Skeletal muscle satellite cell (primary cell): ENCODE data around the gene SLC66A2. TPM values are rescaled to one million over a fixed set of nuclear protein-coding genes. Genes with fewer than 3 reads are reported as not detected.
"Not testable (repeated sequence)": the region's sequence is repeated elsewhere in the genome, so short reads cannot be mapped to it uniquely, and the experiment has no call there.

Experiments used
- H3K27me3 ChIP-seq: 2 replicates; pipeline ENCODE4 v1.7.0; 2013; ENCODE audit warnings: low read length; ENCODE audit not compliant: control insufficient read depth, insufficient read depth
- H3K36me3 ChIP-seq: 2 replicates; pipeline ENCODE4 v1.7.0; 2013; ENCODE audit warnings: mild to moderate bottlenecking, control low read depth, low read length; ENCODE audit not compliant: insufficient read depth
- H3K4me1 ChIP-seq: 2 replicates; pipeline ENCODE4 v1.7.0; 2013; ENCODE audit warnings: low read length; ENCODE audit not compliant: control insufficient read depth, insufficient read depth
- H3K4me2 ChIP-seq: 2 replicates; pipeline ENCODE4 v1.7.0; 2013; ENCODE audit warnings: mild to moderate bottlenecking, low read length
- H3K4me3 ChIP-seq: 2 replicates; pipeline ENCODE4 v1.7.0; 2013; ENCODE audit warnings: low read length
- H3K9ac ChIP-seq: 2 replicates; pipeline ENCODE4 v1.7.0; 2013; ENCODE audit warnings: mild to moderate bottlenecking, low read depth, low read length, moderate library complexity
- H3K9me3 ChIP-seq: replicated peaks from 2 replicates; pipeline ENCODE4 v1.7.0; 2013; ENCODE audit warnings: mild to moderate bottlenecking, control low read depth, low read length
- total RNA-seq: library from RNA; depleted of rRNA; stranded (reverse); fragments of >200 nt; gene quantifications from 2 replicates; pipeline ENCODE4 v1.2.3, GENCODE V29; 2012; rRNA removed

SLC66A2 gene
- 30.4 and 32.7 TPM in 2 replicates for total RNA-seq

- Histone ChIP-seq H3K4me1 (peaks cover 8% of the 10 kb centered on the region), H3K4me2 (peak within 1 kb of the TSS; percentile 99), H3K4me3 (peak within 1 kb of the TSS; percentile 93), H3K27me3 (no peaks in the 10 kb centered on the region), H3K36me3 (peaks cover 8% of the 10 kb centered on the region), H3K9me3 (no peaks in the 10 kb centered on the region), H3K9ac (peak within 1 kb of the TSS; percentile 86)
Measured at GRCh38 chr18:79951545-79952455, at the start of gene SLC66A2. SLC66A2 (minus strand) TSS chr18:79951653; CDS start chr18:79950926, 727 bp downstream.

GRCh38 chr18:80000877-80001276 is 49.4 kb upstream of the SLC66A2 start:
- no peak overlapping the region for H3K9ac ChIP-seq
- H3K27me3 ChIP-seq: no peaks in the 10 kb centered on the region
- H3K9me3 ChIP-seq: no peaks in the 10 kb centered on the region
- H3K36me3 ChIP-seq: no peaks in the 10 kb centered on the region
- H3K4me2 ChIP-seq: no peak overlapping the region
- no peak overlapping the region for H3K4me3 ChIP-seq
- no peaks in the 10 kb centered on the region for H3K4me1 ChIP-seq

DNA sequence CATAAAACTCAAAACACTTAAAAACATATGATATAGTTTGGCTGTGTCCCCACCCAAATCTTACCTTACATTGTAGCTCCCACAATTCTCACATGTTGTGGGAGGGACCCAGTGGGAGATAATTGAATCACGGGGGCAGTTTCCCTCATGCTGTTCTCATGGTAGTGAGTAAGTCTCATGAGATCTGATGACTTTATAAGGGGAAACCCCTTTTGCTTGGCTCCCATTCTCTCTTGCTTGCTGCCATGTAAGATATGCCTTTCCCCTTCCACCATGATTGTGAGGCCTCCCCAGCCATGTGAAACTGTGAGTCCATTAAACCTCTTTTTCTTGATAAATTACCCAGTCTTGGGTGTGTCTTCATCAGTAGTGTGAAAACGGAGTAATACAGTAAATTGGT is 48.2 kb upstream of the SLC66A2 start:
- not testable (repeated sequence) for H3K9ac ChIP-seq, H3K4me2 ChIP-seq, H3K4me1 ChIP-seq, H3K27me3 ChIP-seq, H3K36me3 ChIP-seq, H3K9me3 ChIP-seq, H3K4me3 ChIP-seq

GRCh38 chr18:79991494-79991893 is 40.0 kb upstream of the SLC66A2 start:
- Histone ChIP-seq H3K9me3 (no peaks in the 10 kb centered on the region), H3K4me2 (no peak overlapping the region), H3K9ac (no peak overlapping the region), H3K36me3 (no peaks in the 10 kb centered on the region), H3K4me1 (peaks cover 9% of the 10 kb centered on the region), H3K27me3 (no peaks in the 10 kb centered on the region), H3K4me3 (no peak overlapping the region)

DNA sequence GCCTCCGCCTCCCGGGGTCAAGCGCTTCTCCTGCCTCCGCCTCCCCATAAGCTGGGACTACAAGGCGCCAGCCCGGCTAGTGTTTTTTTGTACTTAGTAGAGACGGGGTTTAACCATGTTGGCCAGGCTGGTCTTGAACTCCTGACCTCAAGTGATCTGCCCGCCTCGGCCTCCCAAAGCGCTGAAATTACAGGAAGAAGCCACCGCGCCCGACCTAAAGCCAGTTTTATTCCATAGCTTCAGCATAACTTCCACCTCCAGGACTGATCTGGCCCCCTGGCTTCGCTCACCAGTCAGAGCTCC is 37.7 kb upstream of the SLC66A2 start:
- Histone ChIP-seq H3K4me1 (peaks cover 11% of the 10 kb centered on the region), H3K9ac (peak overlapping the region; percentile 97), H3K9me3 (no peaks in the 10 kb centered on the region), H3K4me3 (peak overlapping the region; percentile 79), H3K36me3 (peaks cover 11% of the 10 kb centered on the region), H3K4me2 (peak overlapping the region; percentile 91), H3K27me3 (no peaks in the 10 kb centered on the region)

DNA sequence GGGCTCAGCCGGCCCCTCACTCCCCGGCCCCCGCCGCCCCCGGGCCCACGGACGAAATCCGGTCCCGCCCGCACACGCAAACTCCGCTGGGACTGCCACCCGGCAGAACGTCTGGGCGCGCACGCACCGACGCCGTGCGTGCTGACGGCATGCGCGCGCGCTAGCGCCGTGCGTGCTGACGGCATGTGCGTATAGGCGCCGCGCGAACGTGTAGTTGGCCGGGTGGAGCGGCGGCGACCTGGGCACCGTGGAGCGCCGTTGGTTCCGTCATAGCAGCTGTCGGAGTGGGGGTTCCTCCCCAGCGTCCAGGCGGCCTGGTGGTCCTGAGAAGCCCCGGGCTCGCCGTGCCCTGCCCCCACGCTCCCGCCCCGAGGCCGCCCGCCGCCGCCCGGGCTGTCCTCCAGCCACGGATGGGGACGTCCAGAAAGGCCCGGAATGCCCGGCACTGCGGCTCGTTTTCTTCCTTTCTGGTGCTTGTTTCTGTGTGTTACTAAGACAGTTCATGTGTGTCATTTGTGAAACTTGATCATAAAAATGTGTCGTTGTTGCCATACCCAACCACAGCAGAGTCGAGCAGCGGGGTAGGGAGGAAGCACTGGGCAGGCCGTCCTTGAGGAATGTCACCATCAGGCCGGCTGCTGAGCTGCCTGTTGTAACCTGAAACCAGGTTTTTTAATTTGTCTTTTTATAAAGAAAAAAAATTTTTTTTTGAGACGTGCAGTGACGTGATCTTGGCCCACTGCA is 37.2 kb upstream of the SLC66A2 start, which contains the start of gene TXNL4A:
TSS of gene TXNL4A (minus strand) at position 113 of the 744 bp plus-strand sequence. CDS start 171 bp downstream, outside the sequence.
- H3K4me2 ChIP-seq: peak within 1 kb of the TSS; percentile 91
- no peaks in the 10 kb centered on the region for H3K27me3 ChIP-seq
- H3K4me1 ChIP-seq: peaks cover 11% of the 10 kb centered on the region
- peak within 1 kb of the TSS; percentile 97 for H3K9ac ChIP-seq
- H3K9me3 ChIP-seq: no peaks in the 10 kb centered on the region
- peaks cover 16% of the 10 kb centered on the region for H3K36me3 ChIP-seq
- H3K4me3 ChIP-seq: peak within 1 kb of the TSS; percentile 79

DNA sequence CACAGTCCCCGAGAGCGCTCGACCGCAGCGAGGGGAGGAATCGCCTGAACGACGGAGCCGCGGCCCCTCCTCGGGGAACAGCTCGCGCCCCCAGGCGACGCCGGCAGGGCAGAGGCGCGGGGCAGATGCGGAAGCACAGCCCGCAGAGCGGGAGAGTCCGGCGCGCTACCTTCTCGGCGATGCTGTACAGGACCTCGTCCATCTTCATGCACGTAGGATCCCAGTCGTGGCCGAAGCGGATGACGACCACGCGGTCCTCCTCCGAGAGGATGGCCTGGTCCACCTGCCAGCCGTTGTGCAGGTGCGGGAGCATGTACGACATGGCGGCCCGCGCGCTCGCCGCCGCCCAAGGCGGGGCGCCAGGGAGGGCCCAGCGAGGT is 36.6 kb upstream of the SLC66A2 start:
- H3K9ac ChIP-seq: peak overlapping the region; percentile 97
- peak overlapping the region; percentile 91 for H3K4me2 ChIP-seq
- H3K9me3 ChIP-seq: no peaks in the 10 kb centered on the region
- H3K4me3 ChIP-seq: peak overlapping the region; percentile 79
- H3K36me3 ChIP-seq: peaks cover 18% of the 10 kb centered on the region
- no peaks in the 10 kb centered on the region for H3K27me3 ChIP-seq
- H3K4me1 ChIP-seq: peaks cover 16% of the 10 kb centered on the region

DNA sequence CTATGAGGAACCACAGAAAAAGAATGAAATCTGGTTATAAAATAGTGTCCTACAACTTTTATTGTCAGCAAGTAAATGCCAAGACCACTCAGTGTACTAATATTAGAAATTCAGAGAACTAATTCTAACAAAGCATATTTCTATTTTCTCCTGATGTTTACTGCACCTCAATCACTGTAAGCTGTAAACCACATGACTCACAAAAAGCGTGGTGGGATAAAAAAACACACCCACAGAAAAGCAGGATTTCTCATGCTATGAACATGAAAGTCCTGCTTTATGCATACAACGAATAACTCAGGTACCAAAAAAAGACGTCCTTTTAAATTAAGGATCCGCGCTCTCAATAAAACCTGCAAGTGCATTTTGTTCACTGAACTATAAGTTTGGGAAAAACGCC is 36.1 kb upstream of the SLC66A2 start:
- peaks cover 17% of the 10 kb centered on the region for H3K4me1 ChIP-seq
- H3K9me3 ChIP-seq: no peaks in the 10 kb centered on the region
- peak overlapping the region; percentile 91 for H3K4me2 ChIP-seq
- no peaks in the 10 kb centered on the region for H3K27me3 ChIP-seq
- H3K4me3 ChIP-seq: peak overlapping the region; percentile 79
- peaks cover 18% of the 10 kb centered on the region for H3K36me3 ChIP-seq
- peak overlapping the region; percentile 97 for H3K9ac ChIP-seq

GRCh38 chr18:79986726-79987125 is 35.3 kb upstream of the SLC66A2 start:
- Histone ChIP-seq H3K36me3 (peaks cover 18% of the 10 kb centered on the region), H3K4me1 (peaks cover 17% of the 10 kb centered on the region), H3K9me3 (no peaks in the 10 kb centered on the region), H3K9ac (peak overlapping the region; percentile 97), H3K4me3 (peak overlapping the region; percentile 79), H3K27me3 (no peaks in the 10 kb centered on the region), H3K4me2 (peak overlapping the region; percentile 91)

- H3K9ac ChIP-seq: no peak overlapping the region
- peaks cover 17% of the 10 kb centered on the region for H3K4me1 ChIP-seq
- H3K27me3 ChIP-seq: no peaks in the 10 kb centered on the region
- no peak overlapping the region for H3K4me2 ChIP-seq
- peaks cover 18% of the 10 kb centered on the region for H3K36me3 ChIP-seq
- no peaks in the 10 kb centered on the region for H3K9me3 ChIP-seq
- H3K4me3 ChIP-seq: no peak overlapping the region
Measured at GRCh38 chr18:79985172-79985571, 33.7 kb upstream of the SLC66A2 start.

DNA sequence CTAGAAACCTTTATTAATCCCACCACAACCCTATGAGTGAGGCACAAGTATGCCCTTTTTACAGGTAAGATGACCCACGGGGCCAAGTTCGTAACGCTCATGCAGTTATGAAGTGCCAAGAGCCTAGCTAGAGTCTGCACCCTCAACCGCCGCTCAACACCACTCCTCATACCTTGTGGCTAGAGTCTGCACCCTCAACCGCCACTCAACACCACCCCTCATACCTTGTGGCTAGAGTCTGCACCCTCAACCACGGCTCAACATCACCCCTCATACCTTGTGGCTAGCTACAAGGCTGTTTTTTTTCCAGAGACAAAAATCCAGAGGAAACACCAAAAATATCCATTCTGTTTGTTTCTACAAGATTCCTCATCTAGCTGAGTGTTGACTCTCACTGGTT is 32.3 kb upstream of the SLC66A2 start:
- Histone ChIP-seq H3K9ac (no peak overlapping the region), H3K9me3 (no peaks in the 10 kb centered on the region), H3K36me3 (peaks cover 22% of the 10 kb centered on the region), H3K4me1 (peaks cover 13% of the 10 kb centered on the region), H3K4me2 (no peak overlapping the region), H3K27me3 (no peaks in the 10 kb centered on the region), H3K4me3 (no peak overlapping the region)
